ENCODE data around the gene HTR1B. TPM values are rescaled to one million over a fixed set of nuclear protein-coding genes. Genes with fewer than 3 reads are reported as not detected.

Gene HTR1B
- total and polyA plus RNA-seq, 2 donors (not counting 3 experiments of a cell fraction or from before 2014, with no cell fraction given), result 57.5 to 68.7 TPM

GRCh38 chr6:77456531-77457248 lies 6.6 kb downstream of the HTR1B start:
- H3K36me3 ChIP-seq (ENCODE audit: control insufficient read depth in 2 of 2, extremely low read depth in 1 of 2, insufficient read depth in 2 of 2, low read length in 2 of 2), result no peaks in the 10 kb centered on the region
- H3K27me3 ChIP-seq (ENCODE audit: control insufficient read depth in 2 of 2, insufficient read depth in 2 of 2, low read length in 2 of 2), result no peaks in the 10 kb centered on the region
- ChIA-PET CTCF (interaction anchor here (0.5 to 5.6 kb wide), 14 partner anchors 9 to 1563 kb away, joined by 3 to 44 read pairs (median 5); no protein-coding TSS in a partner anchor), POLR2A (interaction anchor here (0.5 to 1.1 kb wide), 2 partner anchors 158 to 164 kb away, joined by 5 to 6 read pairs; no protein-coding TSS in a partner anchor)
- H3K9me1 ChIP-seq (replicated peaks; ENCODE audit: control insufficient read depth, extremely low read depth, insufficient read depth, low read length), result no peaks in the 10 kb centered on the region
- H4K20me1 ChIP-seq (replicated peaks; ENCODE audit: control insufficient read depth, extremely low read depth, insufficient read depth, low read length), result no peaks in the 10 kb centered on the region
- H3K4me2 ChIP-seq (ENCODE audit: insufficient read depth, low read length), result peak overlapping the region; percentile 64
- TF ChIP-seq MAX (IDR thresholded peaks at IDR 0.05; ENCODE audit: insufficient read depth, insufficient read length) (no peak), FOS (IDR thresholded peaks at IDR 0.05; ENCODE audit: borderline replicate concordance, insufficient read depth, low read length) (peak; percentile 94), MYC (IDR thresholded peaks at IDR 0.05; ENCODE audit: low read depth, low read length) (no peak), POLR2A (IDR thresholded peaks at IDR 0.05; ENCODE audit: low read depth, low read length) (peak; percentile 33), GATA2 (IDR thresholded peaks at IDR 0.05; ENCODE audit: insufficient read depth, insufficient read length, low read depth, low read length) (peak; percentile 52), EZH2 (IDR thresholded peaks at IDR 0.05; ENCODE audit: borderline replicate concordance, low read depth, low read length, severe bottlenecking) (no peak), POLR2AphosphoS5 (IDR thresholded peaks at IDR 0.05; ENCODE audit: insufficient read depth, low read depth, low read length) (peak; percentile 77), JUN (IDR thresholded peaks at IDR 0.05; ENCODE audit: borderline replicate concordance, insufficient read depth, insufficient read length, low read depth) (peak; percentile 99)
- H3K4me1 ChIP-seq (ENCODE audit: control insufficient read depth, extremely low read depth, insufficient read depth, low read length), result peaks cover 46% of the 10 kb centered on the region
- H3K79me2 ChIP-seq (ENCODE audit: control insufficient read depth, insufficient read depth, low read length), result peaks cover 56% of the 10 kb centered on the region
- no peak overlapping the region for H2AFZ ChIP-seq (ENCODE audit: low read depth, low read length)
- FAIRE-seq, result peak; percentile 71
- H3K9ac ChIP-seq (replicated peaks; ENCODE audit: extremely low read depth, insufficient read depth, low read length), result peak overlapping the region; percentile 70
- TSS peak; percentile 78 for BruUV-seq (replicated peaks)
- intact Hi-C loops (cut with micrococcal nuclease), result loop anchor here (1.0 to 10.0 kb wide), 15 partner anchors 8 to 1564 kb away; no protein-coding TSS in a partner anchor
- peak overlapping the region; percentile 85 for H3K27ac ChIP-seq (ENCODE audit: insufficient read depth, low read depth, low read length)
- peak; percentile 96 for DNase-seq (ENCODE audit: low read depth, low spot score)
- no peak overlapping the region for H3K4me3 ChIP-seq (replicated peaks in 1 of 3; ENCODE audit: insufficient read depth in 1 of 3, low read depth in 1 of 3, low read length in 3 of 3)
- dilution Hi-C loops (cut with MboI; ENCODE audit: extremely low pct_ligation_motif_present, low sequenced_read_pairs), result no loop called here
- no peaks in the 10 kb centered on the region for H3K9me3 ChIP-seq (replicated peaks; ENCODE audit: control insufficient read depth, insufficient read depth, low read length)
